GM18517 (cell line): ENCODE measurements around the gene UTS2B.
"Not testable (repeated sequence)": the region's sequence is repeated elsewhere in the genome, so short reads cannot be mapped to it uniquely, and the experiment has no call there.

Source experiments
- ATAC-seq: cut with Tn5 transposase; IDR thresholded peaks from one replicate; pipeline ENCODE4 v1.9.1; 2021; ENCODE audit warnings: mild to moderate bottlenecking, moderate library complexity; ENCODE audit not compliant: unreplicated experiment

The UTS2B gene

GRCh38 chr3:191283400-191283799 is 46.9 kb downstream of the UTS2B start:
- no peak for ATAC-seq

- ATAC-seq: no peak
These were observed 47.8 kb downstream of the UTS2B start for GRCh38 chr3:191282251-191283185.

GRCh38 chr3:191280882-191281281 is 49.4 kb downstream of the UTS2B start:
- no peak for ATAC-seq

GRCh38 chr3:191280111-191280510 is 50.2 kb downstream of the UTS2B start:
- no peak for ATAC-seq

- ATAC-seq: no peak
These were observed 54.6 kb downstream of the UTS2B start for GRCh38 chr3:191275751-191276150.

- ATAC-seq: not testable (repeated sequence)
These were observed 55.1 kb downstream of the UTS2B start for GRCh38 chr3:191275244-191275643.

GRCh38 chr3:191269289-191270085 is 60.8 kb downstream of the UTS2B start:
- ATAC-seq: peak; percentile 62

- no peak for ATAC-seq
These were observed 61.6 kb downstream of the UTS2B start for GRCh38 chr3:191268737-191269136.

GRCh38 chr3:191263850-191264249 is 66.5 kb downstream of the UTS2B start:
- ATAC-seq: peak; percentile 32

GRCh38 chr3:191263365-191263764 is 67.0 kb downstream of the UTS2B start:
- peak; percentile 84 for ATAC-seq

GRCh38 chr3:191262650-191263049 is 67.7 kb downstream of the UTS2B start:
- peak; percentile 59 for ATAC-seq

- no peak for ATAC-seq
These were observed 69.1 kb downstream of the UTS2B start for GRCh38 chr3:191261304-191261638.

- no peak for ATAC-seq
These were observed 69.7 kb downstream of the UTS2B start for GRCh38 chr3:191260431-191261303.

- ATAC-seq: no peak
These were observed 70.8 kb downstream of the UTS2B start for GRCh38 chr3:191259486-191259885.

- no peak for ATAC-seq
These were observed 73.0 kb downstream of the UTS2B start for GRCh38 chr3:191257286-191257685.

GRCh38 chr3:191256405-191256804 is 73.9 kb downstream of the UTS2B start:
- no peak for ATAC-seq

- no peak for ATAC-seq
These were observed 75.2 kb downstream of the UTS2B start for GRCh38 chr3:191255156-191255555.

GRCh38 chr3:191254098-191254873 is 76.0 kb downstream of the UTS2B start:
- no peak for ATAC-seq

- peak; percentile 50 for ATAC-seq
These were observed 77.1 kb downstream of the UTS2B start for GRCh38 chr3:191253089-191253799.

- ATAC-seq: no peak
These were observed 83.7 kb downstream of the UTS2B start for GRCh38 chr3:191246630-191247029.
